T-helper 2 cell (primary cell): Measurements from ENCODE around the gene GAK.

Experiments
- DNase-seq, 5 experiments: peaks; one replicate each; pipeline versions ENCODE4 v3.0.0 to v3.0.0-alpha.2; 2012 to 2022

Gene GAK

DNA sequence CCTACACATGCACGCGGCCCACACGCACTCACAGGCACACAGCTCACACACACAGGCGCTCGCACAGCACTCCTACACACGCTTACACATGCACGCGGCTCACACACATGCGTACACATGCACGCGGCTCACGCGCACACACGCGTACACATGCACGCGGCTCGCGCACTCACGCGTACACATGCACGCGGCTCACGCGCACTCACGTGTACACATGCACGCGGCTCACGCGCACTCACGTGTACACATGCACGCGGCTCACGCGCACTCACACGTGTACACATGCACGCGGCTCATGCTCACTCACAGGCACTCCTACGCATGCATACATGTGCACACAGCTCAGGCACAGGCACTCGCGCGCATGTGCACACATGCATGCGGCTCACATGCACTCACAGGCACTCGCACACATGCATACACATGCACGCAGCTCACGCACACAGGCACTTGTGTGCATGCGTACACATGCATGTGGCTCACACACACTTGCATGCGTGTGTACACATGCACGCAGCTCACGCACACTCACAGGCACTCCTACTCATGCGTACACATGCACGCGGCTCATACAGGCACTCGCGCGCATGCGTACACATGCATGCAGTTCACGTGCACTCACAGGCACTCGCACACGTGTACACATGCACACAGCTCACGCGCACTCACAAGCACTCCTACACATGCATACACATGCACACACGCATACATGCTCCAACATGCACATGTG, 44.9 kb downstream of the GAK start:
- no peak for DNase-seq

DNA sequence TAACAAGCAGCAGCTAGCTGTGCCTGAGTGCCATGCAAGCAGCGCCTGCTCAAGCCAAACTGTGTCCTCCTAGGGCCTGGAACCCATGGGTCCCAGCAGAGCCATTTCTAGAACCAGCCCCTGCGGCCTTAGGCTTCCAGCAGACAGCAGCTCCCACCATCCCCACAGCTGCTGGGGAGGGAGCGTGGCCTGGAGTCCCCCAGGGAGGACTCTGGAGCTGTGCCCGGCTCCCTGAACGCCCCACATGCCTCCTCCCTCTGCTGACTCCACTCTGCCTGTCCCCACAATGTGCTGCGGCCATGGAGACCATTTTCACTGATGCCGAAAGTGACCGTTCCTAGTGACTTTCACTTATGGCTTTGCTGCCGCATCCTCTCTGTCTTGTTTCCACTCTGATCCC, 45.9 kb downstream of the GAK start:
- DNase-seq, result no peak

DNA sequence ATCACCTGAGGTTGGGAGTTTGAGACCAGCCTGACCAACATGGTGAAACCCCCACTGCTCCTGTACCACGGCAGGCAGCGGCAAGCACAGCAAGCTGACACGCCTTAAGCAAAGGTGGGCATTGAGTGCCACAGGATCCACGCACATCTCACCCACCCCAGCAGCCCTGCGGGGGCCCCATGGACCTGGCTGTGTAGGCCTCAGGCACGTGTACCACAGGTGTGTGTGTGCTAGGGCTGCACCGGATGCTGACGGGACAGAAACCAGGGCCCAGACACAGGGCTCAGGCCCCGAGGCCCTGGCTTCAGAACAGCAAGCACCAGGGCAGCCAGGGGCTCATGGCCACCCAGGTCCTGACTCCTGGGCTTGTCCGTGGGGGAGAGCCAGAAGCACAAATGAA, 46.8 kb downstream of the GAK start:
- DNase-seq, result no peak

DNA sequence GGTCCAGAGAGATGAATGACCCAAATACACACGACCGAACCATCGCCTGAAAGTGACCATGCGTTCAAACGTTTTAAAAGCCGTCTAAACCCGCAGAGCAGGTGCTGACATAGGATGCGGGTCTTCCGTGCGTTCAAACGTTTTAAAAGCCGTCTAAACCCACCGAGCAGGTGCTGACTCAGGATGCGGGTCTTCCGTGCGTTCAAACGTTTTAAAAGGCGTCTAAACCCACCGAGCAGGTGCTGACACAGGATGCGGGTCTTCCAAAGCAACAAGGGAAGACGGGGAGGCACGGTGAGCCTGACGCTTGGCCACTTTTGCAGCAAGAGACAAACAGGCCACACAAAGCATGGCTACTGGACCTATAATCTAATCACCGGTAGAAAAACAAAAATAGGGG, 47.2 kb downstream of the GAK start:
- DNase-seq, result no peak

DNA sequence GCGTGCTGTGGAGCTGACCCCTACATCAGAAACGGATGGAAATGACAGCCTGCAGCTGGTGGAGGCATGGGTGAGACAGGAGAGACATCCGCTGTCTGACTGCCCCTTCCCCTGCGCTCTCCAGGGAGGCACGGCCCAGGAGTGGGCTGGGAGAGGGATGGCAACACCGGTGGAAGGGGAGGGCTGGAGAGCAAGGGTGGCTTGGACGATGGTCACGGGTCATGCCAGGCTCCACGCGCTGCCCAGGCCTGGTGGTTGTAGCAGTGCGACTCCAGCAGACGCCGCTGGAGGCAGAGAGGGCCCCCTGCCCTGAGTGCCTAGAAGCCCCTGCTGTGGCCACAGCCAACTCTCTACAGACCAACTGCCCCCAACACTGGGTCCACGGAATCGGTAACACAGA, 47.9 kb downstream of the GAK start:
- DNase-seq, result no peak

DNA sequence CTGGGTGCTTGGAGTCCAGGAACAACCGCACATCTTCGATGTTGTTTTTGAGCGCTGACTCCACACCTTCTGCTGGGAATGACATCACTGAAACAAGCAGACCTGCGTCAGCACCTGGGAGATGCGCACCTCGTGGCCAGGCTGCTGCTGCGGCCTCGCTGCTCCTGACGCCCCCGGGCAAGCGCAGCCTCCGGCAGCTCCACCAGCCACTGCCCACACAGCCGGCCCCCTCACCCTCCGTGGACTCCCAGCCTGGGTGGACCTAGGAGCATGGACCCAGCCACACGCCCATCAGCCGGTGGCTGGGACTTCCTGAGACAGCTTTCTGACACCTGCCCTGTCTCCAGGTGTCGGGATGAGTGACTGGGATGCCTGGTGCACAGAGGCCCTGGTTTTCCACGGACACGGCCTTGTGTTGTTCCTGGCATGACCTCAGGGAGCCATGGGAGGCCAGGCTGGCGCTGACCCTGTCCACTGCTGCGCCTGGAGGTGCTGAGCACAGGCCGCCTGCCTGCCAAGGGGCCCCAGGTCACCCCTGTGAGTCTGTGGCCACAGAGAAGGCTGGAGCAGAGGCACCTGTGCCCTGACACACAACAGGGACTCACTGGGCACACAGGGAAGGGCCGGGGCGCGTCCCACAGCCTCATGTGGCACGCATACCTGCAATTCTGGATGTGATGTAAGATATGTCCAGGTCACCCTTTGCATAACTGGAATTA, 48.6 kb downstream of the GAK start:
- DNase-seq, result no peak

DNA sequence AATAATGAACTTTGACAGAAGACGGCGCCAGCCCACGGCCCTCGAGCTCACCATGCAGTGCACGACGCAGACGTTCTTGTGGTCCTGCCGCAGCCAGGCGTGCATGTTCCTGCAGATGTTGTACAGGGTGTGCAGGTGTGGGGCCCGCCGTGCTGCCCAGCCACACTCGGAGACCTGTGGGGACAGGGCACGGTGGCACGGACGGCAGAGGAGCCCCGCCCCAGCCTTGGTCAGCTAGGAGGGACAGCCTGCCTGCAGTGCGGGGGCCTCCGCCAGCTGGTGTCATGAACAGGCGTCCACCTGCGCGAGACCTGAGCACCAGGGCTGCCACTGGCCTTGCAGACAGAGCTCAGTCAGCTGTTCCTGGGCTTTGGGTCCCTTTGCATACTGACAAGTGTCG, 49.5 kb downstream of the GAK start:
- DNase-seq, result no peak

DNA sequence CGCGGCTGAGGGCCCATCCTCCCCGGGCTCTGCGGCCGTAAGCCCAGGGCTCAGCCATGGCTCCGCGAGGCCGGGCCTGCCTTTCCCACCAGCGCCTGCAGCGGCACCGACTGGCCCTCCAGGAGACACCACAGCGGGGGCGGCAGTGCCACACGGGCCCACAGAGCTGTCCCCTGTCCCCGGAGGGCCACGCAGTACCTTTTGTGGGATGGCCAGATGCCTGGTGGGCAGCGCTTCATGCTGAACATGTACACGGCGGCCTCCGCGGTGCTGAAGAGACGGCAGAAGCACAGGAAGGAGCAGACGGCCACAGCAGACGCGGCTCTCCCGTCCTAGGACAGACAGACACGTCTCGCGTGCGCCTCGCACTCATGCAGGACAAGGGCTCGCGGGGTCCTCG, 50.4 kb downstream of the GAK start:
- DNase-seq, result no peak

DNA sequence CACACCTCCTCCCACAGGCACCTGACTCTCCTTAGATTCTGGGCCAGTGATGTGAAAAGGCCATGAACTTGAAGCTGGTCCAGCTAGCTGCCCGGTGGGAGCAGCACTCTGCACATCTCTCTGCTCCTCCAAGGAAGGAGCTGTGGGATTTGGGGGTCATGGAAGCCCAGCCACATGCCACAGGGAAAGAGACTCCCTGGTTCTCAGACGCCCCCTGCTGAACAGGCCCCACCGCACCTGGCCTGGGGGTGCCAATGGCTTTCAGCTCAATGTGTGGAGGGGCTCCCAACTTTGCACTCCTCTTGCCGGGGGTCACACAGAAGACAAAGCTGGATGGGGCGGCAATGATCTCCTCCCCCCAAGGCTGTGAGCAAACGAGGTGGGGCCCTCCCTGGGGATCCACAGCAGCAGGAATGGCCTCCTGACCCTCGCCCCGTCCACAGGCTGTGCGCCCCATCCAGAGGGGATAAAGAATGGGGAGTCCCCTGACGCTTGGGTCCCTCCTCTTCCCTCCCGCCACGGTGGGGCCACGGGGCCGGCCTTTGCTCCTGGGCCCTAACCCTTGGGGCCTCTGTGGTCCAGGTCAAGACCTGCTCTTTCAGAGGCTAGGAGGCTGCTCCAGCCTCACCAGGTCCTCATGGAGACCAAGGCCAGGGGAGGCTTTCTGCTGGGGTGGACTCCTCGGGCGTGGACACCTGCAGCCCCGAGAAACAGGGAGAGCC, 51.3 kb downstream of the GAK start:
- no peak for DNase-seq

DNA sequence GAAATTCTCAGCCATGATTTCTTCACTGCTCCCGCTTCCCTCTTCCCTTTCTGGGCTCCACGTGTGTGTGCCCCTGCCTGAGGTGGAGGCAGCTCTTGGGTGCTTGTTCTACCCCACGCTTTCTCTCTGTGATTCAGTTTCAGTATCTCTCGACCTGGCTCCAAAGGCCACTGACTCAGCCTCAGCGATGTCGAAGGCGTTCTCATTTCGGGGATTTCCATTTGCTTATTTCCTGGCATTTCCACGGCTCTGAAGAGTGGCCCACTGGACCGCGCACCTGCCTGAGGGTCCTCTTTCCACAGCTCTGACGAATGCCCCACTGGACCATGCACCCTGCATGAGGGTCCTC, 52.4 kb downstream of the GAK start:
- DNase-seq, result peak in 3 of 5 experiments; percentile 26 to 79 (median 61)

DNA sequence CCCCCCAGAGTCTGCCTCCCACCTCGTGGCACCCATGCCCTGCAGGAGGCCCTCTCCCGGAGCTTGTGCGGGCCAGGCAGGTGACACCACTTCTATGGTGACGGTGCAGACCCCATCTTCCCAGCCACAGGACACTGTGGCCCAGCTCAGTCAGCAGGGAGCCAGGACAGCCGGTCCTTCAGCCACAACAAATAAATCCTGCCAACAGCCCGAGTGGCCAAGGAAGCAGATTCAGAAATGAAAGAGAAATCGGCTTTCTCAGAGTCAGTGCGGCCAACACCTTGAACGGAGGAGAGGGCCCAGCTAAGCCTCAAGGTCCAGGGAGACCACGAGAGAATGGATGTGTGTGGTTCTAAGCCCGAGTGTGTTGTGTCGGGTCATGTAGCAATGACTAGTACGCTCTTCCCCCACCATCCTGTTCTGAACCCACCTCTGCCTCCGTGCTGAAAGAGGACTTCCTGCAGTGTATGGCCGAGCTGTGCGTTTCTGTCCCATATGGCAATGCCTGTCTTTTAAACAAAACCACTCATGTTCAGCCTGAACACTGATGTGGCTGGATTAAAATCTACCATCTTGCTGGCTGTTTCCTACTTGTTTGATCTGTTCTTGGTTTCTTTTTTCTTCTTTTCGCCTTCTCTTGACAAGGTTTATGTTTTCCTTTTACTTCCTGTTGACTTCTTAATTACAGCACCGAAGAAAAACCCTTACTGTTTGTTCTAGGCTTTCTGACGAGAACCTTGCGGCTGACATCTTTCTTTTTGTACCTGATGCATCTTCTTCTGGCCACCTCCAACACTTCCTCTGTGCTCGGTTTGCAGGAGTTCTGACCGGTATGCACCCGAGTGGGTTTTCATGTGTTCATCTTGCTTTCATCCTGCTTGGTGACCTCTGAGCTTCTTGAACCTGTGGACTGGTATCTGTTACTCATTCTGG, 53.1 kb downstream of the GAK start:
- peak in 3 of 5 experiments; percentile 12 to 79 (median 49) for DNase-seq

DNA sequence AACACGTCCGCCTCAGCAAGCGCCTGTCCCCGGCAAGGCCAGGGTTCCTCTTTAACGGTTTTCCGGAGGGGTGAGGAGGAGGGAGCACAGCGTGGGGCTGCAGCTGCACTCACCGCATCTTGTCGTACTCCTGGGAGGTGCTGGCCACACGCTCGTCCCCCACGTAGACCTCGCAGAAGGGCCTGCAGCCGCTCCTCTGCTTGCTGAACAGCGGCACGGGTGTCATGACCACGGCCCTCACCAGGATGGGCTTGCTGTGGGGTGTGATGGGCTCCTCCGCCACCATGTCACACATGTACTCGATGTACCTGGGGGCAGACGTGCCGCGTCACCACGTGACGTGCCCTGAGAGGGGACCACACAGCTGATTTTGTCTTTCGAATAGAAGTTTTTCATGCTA, 54.6 kb downstream of the GAK start:
- no peak for DNase-seq

DNA sequence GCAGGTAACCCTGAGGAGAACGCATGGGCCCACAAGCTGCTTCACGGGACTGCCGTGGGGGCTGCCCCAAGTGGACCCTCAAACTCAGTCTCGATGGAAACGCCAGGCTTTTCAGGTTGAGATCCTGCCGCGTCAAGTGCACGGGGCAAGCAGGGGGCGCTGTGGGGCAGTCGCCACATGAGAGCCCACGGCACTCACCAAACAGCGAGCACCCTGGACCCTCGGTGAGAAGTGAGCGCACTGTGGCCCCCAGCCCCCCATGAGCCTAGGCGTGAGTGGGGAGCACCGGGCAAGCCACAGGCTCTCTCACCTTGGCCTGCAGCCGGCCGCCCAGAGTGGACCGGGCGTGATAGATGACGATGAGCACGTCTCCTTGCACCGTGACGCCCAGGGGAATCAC, 55.3 kb downstream of the GAK start:
- DNase-seq, result no peak

DNA sequence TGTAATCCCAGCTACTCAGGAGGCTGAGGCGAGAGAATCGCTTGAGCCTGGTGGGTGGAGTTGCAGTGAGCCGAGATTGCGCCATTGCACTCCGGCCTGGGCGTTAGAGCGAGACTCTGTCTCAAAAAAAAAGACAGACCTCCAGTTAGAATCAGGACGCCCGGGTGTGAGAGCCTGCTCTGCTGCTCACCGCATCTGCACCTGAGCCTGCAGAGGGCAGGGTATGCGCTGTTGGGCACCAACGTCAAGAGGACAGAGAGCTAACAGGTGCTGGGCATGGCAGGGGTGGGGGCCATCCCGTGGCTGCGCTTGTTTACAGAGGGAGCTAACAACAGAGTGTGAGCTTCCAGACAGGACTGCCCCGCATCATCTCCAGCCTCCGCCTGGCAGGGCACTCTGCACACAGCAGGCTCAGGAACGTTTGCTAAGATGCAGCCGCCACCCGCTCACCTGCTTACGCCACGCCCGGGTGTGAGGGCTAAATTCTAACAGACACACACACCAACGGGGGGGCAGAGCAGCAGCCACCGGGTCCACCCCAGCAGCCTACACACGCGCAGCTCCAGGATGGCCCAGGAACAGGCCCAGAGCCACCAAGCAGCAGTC, 56.2 kb downstream of the GAK start:
- no peak for DNase-seq

DNA sequence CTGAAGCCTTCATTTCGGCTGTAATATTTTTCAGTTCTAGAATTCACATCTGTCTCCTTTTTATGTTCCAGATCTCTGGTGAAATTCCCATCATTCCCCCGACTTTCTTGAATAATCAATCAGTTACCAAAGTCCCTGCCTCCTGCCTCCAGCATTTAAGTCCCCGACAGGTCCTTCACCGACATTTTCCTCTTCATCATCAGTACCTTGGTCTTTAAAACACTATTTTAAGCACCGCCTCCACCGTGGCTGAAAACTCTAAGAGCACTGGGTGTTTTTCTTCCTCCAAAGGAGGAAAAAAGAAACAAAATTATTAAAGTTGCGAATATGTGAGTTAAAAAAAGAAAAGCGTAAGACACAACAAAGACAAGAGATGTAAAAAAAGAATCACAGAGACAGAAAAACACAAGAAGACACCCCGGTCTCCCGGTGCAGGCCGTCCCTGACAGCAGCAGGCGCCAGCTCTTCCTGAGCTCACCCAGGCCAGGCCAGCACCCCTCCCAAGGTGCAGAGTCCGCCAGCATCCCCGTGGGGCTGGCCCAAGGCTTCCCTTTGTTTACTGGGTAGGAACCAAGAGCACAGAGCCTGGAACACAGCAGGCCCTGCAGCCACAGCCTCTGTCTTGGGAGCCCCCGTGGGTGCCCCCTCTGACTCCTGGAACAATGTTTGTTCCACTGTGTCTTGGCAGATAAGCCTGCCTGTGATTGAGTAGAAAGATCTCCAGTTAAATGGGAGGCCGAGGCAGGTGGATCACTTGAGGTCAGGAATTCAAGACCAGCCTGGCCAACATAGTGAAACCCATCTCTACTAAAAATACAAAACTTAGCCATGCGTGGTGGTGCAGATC, 56.9 kb downstream of the GAK start:
- DNase-seq, result no peak

DNA sequence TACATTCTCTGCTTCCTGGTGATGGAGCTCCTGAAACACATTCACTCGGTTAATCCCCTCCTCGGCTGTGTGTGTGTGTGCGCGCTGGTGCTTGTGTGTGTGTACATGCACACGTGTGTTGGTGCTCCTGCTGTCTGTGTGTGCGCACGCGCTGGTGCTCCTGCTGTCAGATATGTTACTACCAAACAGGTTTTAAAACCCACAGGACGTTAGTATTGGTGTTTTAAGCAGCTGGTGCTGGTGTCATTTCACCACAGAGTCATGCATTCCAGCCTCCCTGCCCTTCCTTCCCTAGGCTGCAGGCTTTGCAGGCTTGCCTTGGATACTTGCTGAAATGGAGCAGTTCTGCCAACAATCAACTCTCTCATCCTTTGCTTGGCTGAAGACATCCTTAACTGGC, 58.1 kb downstream of the GAK start:
- DNase-seq, result no peak

DNA sequence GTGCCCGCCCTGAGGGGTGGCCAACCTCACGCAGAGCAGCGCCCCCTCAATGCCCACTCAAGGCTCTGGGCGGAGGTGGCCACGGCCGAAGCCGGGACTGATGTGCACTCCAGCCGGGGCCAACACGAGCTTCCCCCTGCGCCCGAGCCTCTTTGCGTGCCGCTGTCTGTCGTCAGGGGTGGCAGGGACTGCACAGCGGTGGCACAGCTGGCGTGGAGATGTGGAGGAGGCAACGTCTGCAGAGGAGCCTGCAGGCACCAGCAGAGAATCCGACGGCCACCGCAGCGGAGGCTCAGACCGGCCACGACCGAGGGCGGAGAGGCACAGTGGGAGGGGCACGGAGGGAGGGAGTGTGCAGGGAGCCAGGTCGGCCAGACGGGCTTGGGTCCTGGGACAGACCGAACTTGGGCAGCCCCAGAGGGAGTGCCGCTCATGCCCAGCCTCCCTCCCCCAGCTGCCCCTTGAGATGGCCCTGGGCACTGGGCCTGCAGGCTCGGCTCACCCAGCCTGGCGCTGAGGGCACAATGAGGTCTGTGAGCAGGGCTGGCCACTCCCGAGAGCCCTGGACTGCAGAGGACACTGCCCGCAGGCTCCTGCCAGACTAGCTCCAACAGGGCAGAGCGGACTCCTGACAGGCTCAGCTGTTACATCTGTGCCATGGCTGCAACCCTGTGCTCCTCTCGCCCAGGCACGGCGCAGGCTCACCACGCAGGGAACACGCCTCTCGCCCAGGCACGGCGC, 59.7 kb downstream of the GAK start:
- DNase-seq, result no peak

DNA sequence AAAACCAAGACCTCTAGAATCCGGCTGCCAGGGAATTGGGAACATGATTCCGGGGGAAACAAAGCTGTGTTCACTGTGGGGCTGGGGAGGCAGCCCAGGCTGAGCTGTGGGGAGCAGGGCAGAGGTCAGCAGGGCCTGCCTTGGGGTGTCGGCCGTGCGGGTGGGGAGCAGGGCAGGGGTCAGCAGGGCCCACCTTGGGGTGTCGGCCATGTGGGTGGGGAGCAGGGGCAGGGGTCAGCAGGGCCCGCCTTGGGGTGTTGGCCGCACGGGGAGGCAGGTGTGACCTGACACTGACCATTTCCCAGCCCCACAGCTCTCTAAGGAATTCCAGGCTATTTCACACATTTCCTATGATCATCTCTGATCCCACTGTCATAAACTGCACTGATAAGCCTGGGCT, 60.6 kb downstream of the GAK start:
- DNase-seq, result no peak

DNA sequence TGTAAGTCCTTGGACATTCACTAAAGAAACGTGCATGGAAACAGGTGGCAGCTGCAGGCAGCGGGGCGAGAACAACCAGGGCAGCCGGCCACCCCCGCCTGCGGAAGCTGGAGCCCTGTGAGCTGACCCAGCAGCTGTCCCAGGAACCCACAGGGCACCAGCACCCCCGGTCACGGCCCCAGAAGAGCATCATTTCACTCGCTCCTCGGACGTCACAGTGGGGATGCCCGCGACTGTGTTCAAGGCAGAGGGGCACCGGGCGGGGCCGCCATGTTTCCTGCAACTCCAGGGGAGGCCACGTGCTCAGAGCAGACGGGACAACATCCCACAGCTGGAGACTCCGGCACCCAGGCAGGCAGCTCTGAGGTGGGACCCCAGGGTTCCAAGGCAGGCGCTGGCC, 61.2 kb downstream of the GAK start:
- DNase-seq, result no peak

DNA sequence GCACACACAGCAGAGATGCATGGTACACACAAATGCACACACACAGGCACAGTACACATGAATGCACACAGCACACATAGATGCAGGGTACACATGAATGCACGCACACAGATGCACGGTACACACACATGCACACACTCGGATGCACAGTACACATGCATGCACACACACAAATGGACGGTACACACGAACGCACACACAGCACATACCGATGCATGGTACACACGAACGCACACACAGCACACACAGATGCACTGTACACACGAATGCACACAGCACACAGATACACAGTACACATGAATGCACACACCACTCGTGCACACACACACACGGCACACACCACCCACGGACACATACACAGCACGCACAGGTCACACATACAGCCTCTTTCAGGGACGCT, 62.3 kb downstream of the GAK start:
- DNase-seq, result no peak

DNA sequence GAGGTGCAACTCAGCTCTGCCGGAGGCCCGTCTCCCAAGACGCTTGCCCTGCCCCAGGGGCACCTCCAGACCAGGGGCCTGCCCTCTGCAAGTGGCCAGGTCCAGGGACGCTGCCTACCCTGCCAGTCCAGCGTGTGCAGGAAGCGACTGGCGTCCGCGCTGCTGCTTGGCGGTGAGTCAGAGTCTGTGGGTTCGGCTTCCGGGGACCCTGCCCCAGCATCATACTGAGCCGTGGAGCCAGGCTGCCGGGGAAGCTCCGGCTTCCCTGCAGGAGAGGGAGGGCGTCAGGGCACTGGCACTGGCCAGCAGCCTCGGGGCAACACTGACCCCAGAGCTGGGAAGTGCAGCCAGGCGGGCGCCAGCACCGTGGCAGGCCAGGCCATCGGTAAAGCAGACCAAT, 63.7 kb downstream of the GAK start:
- DNase-seq, result no peak
